Measurements from ENCODE around the gene TRABD2B.

TRABD2B gene

GRCh38 chr1:48022306-48022705 is 25.1 kb upstream of the TRABD2B start:
- no peak for TF ChIP-seq CTCF (IDR thresholded peaks at IDR 0.05; ENCODE audit: insufficient read depth, low read depth, low read length, missing control alignments)
- no peak for DNase-seq (ENCODE audit: low read depth)
- H3K4me3 ChIP-seq (ENCODE audit: low read length) = no peak overlapping the region

DNA sequence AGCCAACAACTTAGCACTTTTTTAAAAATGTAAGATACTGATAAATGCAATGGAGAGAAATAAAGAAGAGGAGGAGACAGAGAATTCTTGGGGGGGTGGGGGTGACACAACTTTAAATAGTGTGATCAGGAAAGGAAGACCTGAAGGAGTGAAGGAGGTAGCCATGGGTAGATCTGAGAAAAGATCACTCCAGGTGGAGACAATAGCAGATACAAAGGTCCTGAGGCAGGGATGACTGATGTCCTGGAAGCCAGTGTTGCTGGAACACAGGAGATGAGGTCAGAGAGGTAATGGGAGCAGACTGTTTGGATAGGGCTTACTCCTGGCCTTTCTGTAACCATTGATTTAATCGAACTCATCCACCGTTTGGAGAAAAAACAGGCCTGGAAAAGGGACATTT is 24.6 kb upstream of the TRABD2B start:
- no peak overlapping the region for H3K4me3 ChIP-seq (ENCODE audit: low read length)
- DNase-seq (ENCODE audit: low read depth) = no peak
- TF ChIP-seq CTCF (IDR thresholded peaks at IDR 0.05; ENCODE audit: insufficient read depth, low read depth, low read length, missing control alignments) = no peak

- TF ChIP-seq CTCF (IDR thresholded peaks at IDR 0.05; ENCODE audit: insufficient read depth, low read depth, low read length, missing control alignments) = no peak
- H3K4me3 ChIP-seq (ENCODE audit: low read length) = no peak overlapping the region
- peak; percentile 55 for DNase-seq (ENCODE audit: low read depth)
These were observed 22.6 kb upstream of the TRABD2B start for GRCh38 chr1:48019714-48020315.

- H3K4me3 ChIP-seq (ENCODE audit: low read length) = no peak overlapping the region
- DNase-seq (ENCODE audit: low read depth) = peak; percentile 91
- no peak for TF ChIP-seq CTCF (IDR thresholded peaks at IDR 0.05; ENCODE audit: insufficient read depth, low read depth, low read length, missing control alignments)
These were observed 21.6 kb upstream of the TRABD2B start for GRCh38 chr1:48018799-48019198.

DNA sequence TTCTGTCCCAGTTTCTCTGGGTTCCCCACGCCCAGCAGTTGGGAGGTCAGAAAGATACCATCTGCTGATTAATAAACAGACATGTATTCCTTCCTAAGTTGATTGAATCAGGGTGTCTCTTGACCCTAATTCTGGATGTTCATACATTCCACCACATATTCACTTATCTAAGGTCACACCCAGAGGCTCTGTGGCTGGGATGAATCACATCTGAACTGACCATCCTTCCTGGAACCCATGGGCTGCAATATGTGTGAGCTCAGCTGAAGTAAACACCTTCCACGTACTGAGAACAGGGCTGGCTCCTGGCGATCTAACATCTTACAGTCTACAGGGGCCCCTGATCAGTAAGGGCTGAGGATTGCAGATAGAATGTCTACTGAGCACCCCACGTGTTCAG is 20.5 kb upstream of the TRABD2B start:
- no peak overlapping the region for H3K4me3 ChIP-seq (ENCODE audit: low read length)
- TF ChIP-seq CTCF (IDR thresholded peaks at IDR 0.05; ENCODE audit: insufficient read depth, low read depth, low read length, missing control alignments) = no peak
- DNase-seq (ENCODE audit: low read depth) = peak; percentile 35

DNA sequence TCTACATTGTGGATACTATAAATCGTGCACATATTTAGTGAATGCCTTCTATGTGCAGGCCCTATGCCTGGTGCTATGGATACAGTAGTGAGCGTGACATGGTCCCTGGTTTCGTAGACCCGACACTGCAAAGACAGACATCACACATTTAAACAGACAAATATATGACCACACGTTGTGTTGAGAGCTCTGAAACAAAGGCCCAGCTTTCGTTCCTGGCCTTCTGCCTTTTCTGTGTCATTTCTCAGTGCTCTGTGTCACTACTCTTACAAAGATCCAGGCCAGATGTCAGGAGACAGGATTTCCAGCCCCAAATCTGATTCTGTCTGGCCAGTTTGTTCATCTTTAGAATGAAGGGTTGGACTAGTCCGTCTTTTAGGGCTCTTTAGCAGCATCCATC is 19.3 kb upstream of the TRABD2B start:
- DNase-seq (ENCODE audit: low read depth) = no peak
- no peak overlapping the region for H3K4me3 ChIP-seq (ENCODE audit: low read length)
- TF ChIP-seq CTCF (IDR thresholded peaks at IDR 0.05; ENCODE audit: insufficient read depth, low read depth, low read length, missing control alignments) = no peak

GRCh38 chr1:48013270-48013669 is 16.1 kb upstream of the TRABD2B start:
- no peak overlapping the region for H3K4me3 ChIP-seq (ENCODE audit: low read length)
- DNase-seq (ENCODE audit: low read depth) = no peak
- no peak for TF ChIP-seq CTCF (IDR thresholded peaks at IDR 0.05; ENCODE audit: insufficient read depth, low read depth, low read length, missing control alignments)
